ENCODE measurements around the gene ZNF385B. TPM values are rescaled to one million over a fixed set of nuclear protein-coding genes. Genes with fewer than 3 reads are reported as not detected.

ZNF385B gene
- total and polyA plus RNA-seq, 10 of the 15 experiments (the other 5 are each of a cell fraction or from before 2014, with no cell fraction given) = not detected

- no peak for TF ChIP-seq BCL3 (IDR thresholded peaks at IDR 0.05; ENCODE audit: borderline replicate concordance, insufficient read depth, low read depth, low read length, poor library complexity, severe bottlenecking)
- TF ChIP-seq MEF2A (IDR thresholded peaks at IDR 0.05; ENCODE audit: insufficient read depth, low read depth, low read length) = 0 out of 2 replicates have a peak, but pooled peaks have one; percentile 46
- SMC1A ChIA-PET (ENCODE audit: uncharacterized antibody, unreplicated experiment) = interaction anchor here (0.8 kb wide), 1 partner anchor 11 kb away, joined by 3 read pairs; no protein-coding TSS in a partner anchor
- in situ Hi-C loops (cut with MboI) (no loop called here), intact Hi-C loops (cut with micrococcal nuclease; ENCODE audit: unreplicated experiment) (no loop called here)
- no peak overlapping the region for H2AFZ ChIP-seq (ENCODE audit: control insufficient read depth, low read depth, low read length)
- H3K4me1 ChIP-seq (ENCODE audit: control insufficient read depth, insufficient read depth, low read length) = no peaks in the 10 kb centered on the region
- CTCF ChIA-PET = no interaction called here
- WGBS (ENCODE audit: insufficient coverage, insufficient replicate concordance, low lambda C conversion rate, missing lambda C conversion rate) = 3% methylated on average over 3 of the region's 3 CpGs
- no peaks in the 10 kb centered on the region for H4K20me1 ChIP-seq (ENCODE audit: control insufficient read depth, insufficient read depth)
- no peak overlapping the region for H3K4me3 ChIP-seq
- H3K9me3 ChIP-seq (replicated peaks; ENCODE audit: control insufficient read depth, insufficient read depth, low read length) = no peaks in the 10 kb centered on the region
- 0 out of 3 replicates have a peak, but pooled peaks have one; percentile 21 for ATAC-seq
- H3K9ac ChIP-seq (ENCODE audit: control insufficient read depth, insufficient read depth, low read length) = no peak overlapping the region
- no peak overlapping the region for H3K4me2 ChIP-seq (ENCODE audit: control insufficient read depth, insufficient read depth)
- no peak for DNase-seq (ENCODE audit: low read depth, low spot score)
- POLR2A ChIA-PET = no interaction called here
- FAIRE-seq = no peak
- no peak overlapping the region for H3K27ac ChIP-seq (ENCODE audit: control insufficient read depth, insufficient read depth)
- H3K79me2 ChIP-seq (ENCODE audit: control insufficient read depth, insufficient read depth, low read length) = no peaks in the 10 kb centered on the region
- BruUV-seq (replicated peaks) = no TSS peak
- RAD21 ChIA-PET (ENCODE audit: unreplicated experiment) = no interaction called here
- no peaks in the 10 kb centered on the region for H3K36me3 ChIP-seq (ENCODE audit: control insufficient read depth in 2 of 2, insufficient read depth in 2 of 2, low read length in 1 of 2)
- no peaks in the 10 kb centered on the region for H3K27me3 ChIP-seq (replicated peaks in 1 of 2; ENCODE audit: control insufficient read depth in 2 of 2, insufficient read depth in 2 of 2, low read length in 1 of 2)
Measured at GRCh38 chr2:179677077-179677688, 184.2 kb downstream of the ZNF385B start.

GRCh38 chr2:179675435-179675834 is 186.0 kb downstream of the ZNF385B start:
- no peaks in the 10 kb centered on the region for H3K36me3 ChIP-seq (ENCODE audit: control insufficient read depth in 2 of 2, insufficient read depth in 2 of 2, low read length in 1 of 2)
- no peak for ATAC-seq
- TF ChIP-seq ZZZ3 (IDR thresholded peaks at IDR 0.05; ENCODE audit: control insufficient read depth, insufficient read length, low read depth) = no peak
- TF ChIP-seq PBX3 (IDR thresholded peaks at IDR 0.05; ENCODE audit: insufficient replicate concordance, low read depth, low read length) = no peak
- no peak for TF ChIP-seq RCOR1 (conservative IDR thresholded peaks at IDR 0.05; ENCODE audit: low read depth, low read length)
- TF ChIP-seq ZNF217 (IDR thresholded peaks at IDR 0.05) = no peak
- TF ChIP-seq CUX1 (IDR thresholded peaks at IDR 0.05; ENCODE audit: insufficient replicate concordance, low read depth, low read length) = no peak

More at GRCh38 chr2:179675435-179675834, 186.0 kb downstream of the ZNF385B start:
- intact Hi-C loops (cut with micrococcal nuclease; ENCODE audit: unreplicated experiment) = no loop called here
- 45% methylated on average over 3 of the region's 3 CpGs for WGBS (ENCODE audit: insufficient coverage, insufficient replicate concordance, low lambda C conversion rate, missing lambda C conversion rate)
- H3K27ac ChIP-seq (ENCODE audit: control insufficient read depth, insufficient read depth) = no peak overlapping the region
- ChIA-PET RAD21 (ENCODE audit: unreplicated experiment) (no interaction called here), SMC1A (ENCODE audit: uncharacterized antibody, unreplicated experiment) (no interaction called here), CTCF (no interaction called here), POLR2A (no interaction called here)
- DNase-seq (ENCODE audit: low read depth, low spot score) (no peak), FAIRE-seq (no peak)
- no peaks in the 10 kb centered on the region for H4K20me1 ChIP-seq (ENCODE audit: control insufficient read depth, insufficient read depth)
- H3K27me3 ChIP-seq (replicated peaks in 1 of 2; ENCODE audit: control insufficient read depth in 2 of 2, insufficient read depth in 2 of 2, low read length in 1 of 2) = no peaks in the 10 kb centered on the region
- H3K9me3 ChIP-seq (replicated peaks; ENCODE audit: control insufficient read depth, insufficient read depth, low read length) = no peaks in the 10 kb centered on the region
- no peak overlapping the region for H3K4me2 ChIP-seq (ENCODE audit: control insufficient read depth, insufficient read depth)
- H3K4me3 ChIP-seq = no peak overlapping the region
- in situ Hi-C loops (cut with MboI) = no loop called here
- no TSS peak for BruUV-seq (replicated peaks)
- no peak overlapping the region for H3K9ac ChIP-seq (ENCODE audit: control insufficient read depth, insufficient read depth, low read length)
- H2AFZ ChIP-seq (ENCODE audit: control insufficient read depth, low read depth, low read length) = no peak overlapping the region
- no peaks in the 10 kb centered on the region for H3K4me1 ChIP-seq (ENCODE audit: control insufficient read depth, insufficient read depth, low read length)
- no peaks in the 10 kb centered on the region for H3K79me2 ChIP-seq (ENCODE audit: control insufficient read depth, insufficient read depth, low read length)
